Measurements from ENCODE around the gene ESYT3.
A peak's percentile ranks its signal among the peaks of the same experiment; 100 is the strongest.
"Not testable (repeated sequence)": the region's sequence is repeated elsewhere in the genome, so short reads cannot be mapped to it uniquely, and the experiment has no call there.

The ESYT3 gene

DNA sequence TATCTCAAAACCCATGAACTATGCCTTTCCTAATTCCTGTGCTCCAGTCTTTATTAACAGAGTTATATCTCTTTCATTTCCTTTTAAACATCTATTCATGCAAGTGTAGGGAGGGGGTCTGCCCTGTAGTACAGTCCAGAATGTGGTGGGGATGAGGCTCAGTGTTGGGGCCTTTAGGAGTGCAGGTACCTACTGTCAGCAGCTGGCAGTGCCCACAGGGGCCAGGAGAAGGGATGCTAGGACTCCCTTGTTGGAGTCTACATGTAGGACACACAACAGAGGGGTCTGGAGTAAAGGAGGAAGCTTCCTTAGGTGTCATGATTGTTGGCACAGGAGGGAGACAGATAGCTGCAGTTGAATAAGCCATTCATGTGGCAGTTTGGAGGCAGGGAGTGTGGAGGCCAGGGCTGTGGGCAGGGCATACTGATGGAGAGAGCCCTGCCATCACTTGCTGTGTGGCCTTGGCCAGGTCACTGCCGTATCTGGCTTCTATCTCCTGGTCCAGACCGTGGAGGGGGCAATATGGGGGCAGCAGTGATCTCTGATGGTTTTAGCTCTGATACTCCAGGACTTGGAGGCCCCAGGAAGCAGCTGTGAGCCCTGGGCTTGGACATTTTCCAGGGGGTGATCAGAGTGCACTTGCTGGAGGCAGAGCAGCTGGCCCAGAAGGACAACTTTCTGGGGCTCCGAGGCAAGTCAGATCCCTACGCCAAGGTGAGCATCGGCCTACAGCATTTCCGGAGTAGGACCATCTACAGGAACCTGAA lies 29.5 kb downstream of the ESYT3 start:
- no peak for DNase-seq

DNA sequence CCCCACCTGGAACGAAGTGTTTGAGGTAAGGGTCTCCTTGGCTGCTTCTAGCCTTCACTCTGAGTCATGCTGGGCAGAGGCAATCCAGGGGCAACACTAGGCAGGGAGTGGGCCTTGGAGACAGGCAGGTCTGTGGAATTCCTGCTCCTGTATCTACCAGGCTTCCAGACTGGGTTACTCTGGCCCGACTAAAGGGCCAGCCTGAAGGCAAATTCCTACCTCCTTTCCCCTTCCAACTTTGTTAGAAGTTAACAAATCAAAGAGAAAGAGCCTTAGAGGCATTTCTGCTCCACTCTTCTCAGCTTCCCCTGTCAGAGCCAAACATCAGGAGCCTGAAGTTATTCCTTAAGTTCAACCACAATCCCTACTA lies 30.1 kb downstream of the ESYT3 start:
- no peak for DNase-seq

DNA sequence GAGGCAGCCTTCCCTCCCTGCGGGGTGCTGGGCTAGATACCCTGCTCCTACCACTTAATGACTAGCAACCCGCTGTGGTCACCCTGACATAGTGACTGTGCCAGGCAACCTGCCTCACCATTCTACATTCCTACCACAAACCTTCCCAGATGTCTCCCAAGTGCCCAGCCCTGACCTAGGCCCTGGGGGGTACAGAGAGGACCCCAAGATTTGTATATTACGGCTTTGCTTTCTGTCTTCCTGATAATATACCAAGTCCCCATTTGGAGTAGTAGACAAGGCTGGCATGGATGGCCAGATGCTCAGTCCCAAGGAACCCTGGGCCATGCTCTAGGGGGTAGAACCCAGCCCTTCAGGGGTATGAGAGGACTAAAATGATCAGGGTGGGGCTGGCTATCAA lies 31.0 kb downstream of the ESYT3 start:
- no peak for DNase-seq

DNA sequence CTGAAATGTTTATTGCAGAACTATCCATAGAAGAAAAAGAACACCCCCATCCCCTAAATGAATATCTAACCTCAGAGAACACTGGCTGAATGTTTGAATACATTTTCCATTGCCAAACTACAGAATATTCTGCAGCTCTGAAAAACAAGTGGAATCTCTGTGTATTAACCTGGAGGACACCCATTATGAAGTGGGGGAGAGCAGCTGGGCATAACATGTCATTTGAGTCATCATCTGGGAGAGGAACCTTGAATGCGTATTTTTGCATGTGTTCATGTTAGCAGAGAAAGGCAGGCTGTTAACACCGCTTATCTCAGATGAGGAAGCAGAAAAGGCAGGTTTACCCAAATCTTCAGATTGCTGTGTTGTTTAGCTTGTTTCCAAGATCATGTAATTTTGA lies 31.5 kb downstream of the ESYT3 start:
- no peak for DNase-seq

DNA sequence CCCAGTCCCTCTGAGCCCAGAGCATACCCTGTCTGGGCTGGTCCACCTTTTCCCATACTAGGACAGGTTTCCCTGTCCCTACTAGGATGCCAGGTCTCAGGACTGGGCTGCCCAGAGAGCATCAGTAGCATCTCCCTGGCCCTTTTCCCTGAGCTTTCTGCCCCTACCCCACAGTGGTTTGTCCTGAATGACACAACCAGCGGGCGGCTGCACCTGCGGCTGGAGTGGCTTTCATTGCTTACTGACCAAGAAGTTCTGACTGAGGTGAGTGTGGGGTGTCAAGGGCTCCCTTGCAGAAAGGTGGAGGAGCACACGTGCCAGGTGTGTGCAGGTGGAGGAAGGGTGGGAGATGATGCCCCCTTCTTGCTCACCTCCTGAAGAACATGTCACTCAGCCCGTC lies 33.5 kb downstream of the ESYT3 start:
- DNase-seq: no peak

DNA sequence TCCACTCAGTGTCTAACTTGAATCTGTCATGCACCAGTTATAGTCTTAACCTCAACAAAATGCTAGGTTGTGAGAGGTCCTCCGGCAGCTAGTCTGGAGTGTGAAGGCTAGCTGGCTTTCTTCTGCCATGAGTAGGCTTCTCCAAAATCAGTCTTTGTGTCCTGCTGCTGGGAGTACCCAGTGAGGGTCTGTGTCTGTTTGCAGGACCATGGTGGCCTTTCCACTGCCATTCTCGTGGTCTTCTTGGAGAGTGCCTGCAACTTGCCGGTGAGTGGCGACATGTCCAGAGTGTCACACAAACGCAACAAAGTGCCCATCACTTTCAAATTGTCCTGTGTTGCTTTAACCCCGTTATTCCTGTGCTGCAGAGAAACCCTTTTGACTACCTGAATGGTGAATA lies 34.0 kb downstream of the ESYT3 start:
- no peak for DNase-seq

DNA sequence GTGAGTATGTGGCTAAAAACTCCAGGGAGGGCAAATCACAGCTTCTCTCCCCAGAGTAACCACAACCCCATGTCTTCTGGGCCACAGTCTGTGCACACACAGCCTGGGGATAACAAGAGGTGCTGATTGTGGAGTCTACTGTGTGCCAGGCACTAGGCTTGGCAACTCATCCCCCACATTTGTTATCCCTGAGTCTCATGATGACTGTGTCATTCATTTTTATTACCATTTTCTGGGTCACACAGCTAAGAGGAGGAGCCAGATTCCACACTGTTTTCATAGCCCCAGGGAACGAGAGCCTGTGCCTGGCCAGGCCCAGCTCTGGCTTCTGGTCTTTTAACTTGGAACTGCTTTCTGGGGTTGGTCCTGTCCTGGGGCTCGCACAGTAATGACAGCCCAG lies 34.5 kb downstream of the ESYT3 start:
- DNase-seq: no peak

DNA sequence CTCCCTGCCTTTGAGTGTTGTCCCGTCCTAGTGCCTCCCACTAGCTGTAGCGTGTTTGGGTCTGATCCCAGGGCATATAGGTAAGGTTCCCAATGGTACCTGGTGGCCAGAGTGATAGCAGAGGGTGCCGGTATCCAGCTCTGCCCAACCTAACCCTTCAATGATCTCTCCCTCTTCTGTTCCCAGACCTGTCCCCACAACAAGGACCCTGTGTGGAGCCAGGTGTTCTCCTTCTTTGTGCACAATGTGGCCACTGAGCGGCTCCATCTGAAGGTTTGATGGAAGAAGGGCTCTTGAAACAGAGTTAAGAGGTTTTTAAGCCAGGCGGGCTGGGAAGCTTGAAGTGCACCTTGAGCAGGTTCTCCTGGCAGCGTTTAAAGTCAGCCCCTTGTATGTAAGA lies 35.5 kb downstream of the ESYT3 start:
- no peak for DNase-seq

DNA sequence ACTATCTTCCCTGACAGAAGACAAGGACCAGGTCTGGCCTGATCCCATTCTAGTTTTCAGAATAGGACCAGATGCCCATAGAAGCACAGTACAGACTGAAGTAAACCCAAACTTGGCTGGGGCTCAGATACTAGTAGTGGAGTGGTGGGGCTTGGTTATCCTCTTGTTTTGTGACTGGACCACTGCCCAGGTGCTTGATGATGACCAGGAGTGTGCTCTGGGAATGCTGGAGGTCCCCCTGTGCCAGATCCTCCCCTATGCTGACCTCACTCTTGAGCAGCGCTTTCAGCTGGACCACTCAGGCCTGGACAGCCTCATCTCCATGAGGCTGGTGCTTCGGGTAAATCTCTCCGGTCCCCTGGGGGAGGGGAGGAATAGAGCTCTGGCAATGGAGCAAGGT lies 36.3 kb downstream of the ESYT3 start:
- DNase-seq: no peak

DNA sequence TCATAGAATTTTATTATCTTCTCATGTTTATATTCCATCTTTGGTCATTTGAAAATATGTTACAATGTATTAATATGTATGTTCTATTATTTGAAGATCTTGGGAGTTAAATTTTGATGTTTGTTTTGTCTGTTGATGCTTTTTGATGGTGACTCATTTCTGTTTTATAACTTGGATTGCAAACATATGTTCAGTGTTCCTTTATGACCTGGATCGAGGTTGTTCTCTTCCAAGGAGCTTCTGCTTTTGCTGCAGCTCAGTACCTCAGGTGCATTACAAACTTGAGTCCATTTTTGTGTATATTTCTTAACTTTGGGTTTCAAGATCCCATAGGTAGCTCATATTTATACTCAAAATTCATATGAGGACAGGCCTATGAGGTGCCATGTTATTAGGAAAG lies 37.1 kb downstream of the ESYT3 start:
- no peak for DNase-seq

DNA sequence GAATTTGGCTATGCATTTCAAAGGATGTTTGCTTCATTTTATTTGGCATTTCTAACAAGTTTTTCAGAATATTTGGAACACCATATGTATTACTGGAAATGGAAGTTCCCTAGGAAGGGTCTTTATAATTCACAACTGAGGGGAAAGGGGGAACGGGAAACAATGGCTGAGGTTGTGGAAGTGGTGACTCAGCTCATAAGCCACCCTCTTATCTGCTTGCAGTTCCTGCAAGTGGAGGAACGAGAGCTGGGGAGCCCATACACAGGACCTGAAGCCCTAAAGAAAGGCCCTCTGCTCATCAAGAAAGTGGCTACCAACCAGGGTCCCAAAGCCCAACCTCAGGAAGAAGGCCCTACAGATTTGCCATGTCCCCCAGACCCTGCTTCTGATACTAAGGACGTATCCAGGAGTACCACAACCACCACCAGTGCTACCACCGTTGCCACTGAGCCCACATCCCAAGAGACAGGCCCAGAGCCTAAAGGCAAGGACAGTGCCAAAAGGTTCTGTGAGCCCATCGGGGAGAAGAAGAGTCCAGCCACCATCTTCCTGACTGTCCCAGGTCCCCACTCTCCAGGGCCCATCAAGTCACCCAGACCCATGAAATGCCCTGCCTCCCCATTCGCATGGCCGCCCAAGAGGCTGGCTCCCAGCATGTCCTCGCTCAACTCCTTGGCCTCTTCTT lies 37.9 kb downstream of the ESYT3 start:
- DNase-seq: no peak

DNA sequence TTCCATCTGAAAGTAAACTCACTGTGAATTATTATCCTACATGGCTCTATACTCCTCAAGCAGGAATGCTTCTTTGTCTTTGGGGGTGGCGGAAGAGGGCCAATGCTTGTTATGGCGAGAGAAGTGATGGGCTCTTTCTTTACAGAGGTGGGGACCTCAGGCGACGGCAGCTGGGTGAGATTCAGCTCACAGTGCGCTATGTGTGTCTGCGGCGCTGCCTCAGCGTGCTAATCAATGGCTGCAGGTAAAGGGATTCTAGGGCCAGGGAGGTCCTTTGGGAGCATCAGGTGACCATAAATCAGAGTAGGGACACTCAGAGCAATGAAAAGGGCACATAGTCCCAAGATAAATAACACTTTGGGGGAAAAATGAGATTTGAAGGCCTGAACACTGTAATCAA lies 39.0 kb downstream of the ESYT3 start:
- no peak for DNase-seq

DNA sequence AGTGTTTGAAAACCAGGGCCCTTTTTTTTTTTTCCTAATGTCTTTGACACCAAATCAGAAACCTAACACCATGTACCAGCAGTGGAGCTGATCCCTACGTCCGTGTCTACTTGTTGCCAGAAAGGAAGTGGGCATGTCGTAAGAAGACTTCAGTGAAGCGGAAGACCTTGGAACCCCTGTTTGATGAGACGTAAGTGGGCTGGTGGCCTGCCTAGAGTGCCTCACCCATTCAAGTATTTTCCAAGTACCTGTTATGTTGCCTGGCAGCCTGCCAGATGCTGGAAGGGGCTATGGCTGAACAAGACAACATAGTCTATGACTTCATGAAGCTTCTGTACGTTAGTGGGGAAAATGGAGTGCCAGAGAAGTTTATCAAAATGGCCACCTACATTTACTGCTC lies 39.7 kb downstream of the ESYT3 start:
- DNase-seq: no peak

DNA sequence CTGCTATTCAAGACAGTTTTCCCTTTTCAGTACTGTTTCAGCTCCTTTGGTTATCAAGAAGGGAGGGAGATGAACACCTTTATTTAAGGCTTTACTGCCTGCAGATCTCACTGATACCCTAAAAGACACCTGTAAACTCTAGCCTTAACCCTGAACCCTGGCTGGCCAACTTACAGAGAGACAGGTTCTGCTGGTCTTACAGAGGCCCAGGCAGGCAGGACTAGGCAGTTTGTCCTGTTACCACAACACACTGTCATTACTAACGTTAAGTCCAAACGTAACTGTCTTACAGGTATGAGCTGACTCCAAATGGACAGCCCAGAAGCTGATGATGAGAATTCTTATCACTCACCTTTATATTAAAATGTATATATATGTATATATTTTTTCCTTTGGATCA lies 42.1 kb downstream of the ESYT3 start:
- DNase-seq: no peak

DNA sequence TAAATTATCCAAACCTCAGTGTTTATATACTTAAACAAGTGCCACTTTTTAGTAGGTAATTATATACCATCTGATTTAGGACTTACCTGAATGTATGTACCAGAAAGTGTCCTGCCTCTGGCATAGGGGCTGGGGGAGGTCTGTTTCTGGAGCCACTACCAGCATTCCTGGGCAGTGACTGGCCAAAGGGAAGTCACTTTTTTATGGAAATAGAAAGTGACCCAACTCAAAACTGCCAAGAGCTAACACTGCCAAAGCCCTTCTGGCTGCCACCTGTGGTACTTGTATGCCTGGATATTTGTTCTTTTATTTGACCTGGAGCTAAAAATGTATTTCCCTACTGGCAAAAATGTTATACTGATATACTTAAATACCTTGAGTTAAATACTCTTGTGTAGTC lies 42.7 kb downstream of the ESYT3 start:
- DNase-seq: no peak

DNA sequence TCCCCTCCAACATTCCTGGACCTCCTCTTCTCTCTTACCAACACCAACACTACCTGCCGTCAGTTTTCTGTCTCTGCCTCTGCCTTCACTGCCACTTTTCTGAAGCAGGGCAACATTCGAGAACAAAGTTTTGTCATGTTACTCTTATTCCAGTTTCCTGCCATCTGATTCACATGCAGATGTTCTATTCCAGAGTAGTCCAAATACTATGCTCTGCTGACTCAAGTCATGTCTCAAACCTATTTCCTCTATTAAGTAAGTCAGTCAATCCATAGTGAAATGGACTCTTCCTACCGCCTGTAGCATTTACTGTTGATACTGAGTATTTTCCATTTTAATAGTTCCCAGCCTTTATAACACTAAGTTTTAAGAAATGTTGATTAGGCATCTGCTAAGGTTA lies 43.4 kb downstream of the ESYT3 start:
- no peak for DNase-seq

DNA sequence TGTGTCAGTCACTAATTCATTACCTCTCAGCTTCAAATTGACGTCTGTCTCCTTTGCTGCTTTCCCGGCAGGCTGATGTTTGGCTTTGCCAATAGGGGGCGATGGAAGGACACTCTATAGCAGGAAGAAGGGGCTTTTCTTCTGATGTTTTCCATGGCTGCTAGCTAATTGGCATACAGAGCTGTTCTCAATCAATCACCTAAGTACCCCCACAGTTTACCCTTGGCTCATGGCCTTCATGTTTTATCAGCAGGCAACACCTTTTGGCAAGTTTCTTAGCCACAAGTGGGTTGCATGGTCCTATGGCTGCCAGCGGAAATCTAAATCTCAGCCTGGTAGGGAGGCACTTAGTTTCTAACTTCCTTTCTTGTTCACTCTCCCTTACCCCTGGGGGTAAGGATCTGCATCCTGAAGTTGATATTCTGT lies 45.0 kb downstream of the ESYT3 start:
- peak; percentile 41 to 43 for DNase-seq

DNA sequence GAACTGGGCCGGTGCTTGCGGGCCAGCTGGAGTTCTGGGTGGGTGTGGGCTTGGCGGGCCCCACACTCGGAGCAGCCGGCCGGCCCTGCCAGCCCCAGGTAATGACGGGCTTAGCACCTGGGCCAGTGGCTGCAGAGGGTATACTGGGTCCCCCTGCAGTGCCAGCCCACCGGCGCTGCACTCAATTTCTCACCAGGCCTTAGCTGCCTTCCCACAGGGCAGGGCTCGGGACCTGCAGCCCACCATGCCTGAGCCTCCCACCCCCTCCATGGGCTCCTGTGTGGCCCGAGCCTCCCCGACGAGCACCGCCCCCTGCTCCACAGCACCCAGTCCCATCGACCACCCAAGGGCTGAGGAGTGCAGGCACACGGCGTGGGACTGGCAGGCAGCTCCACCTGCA lies 50.3 kb downstream of the ESYT3 start:
- not testable (repeated sequence) for DNase-seq

DNA sequence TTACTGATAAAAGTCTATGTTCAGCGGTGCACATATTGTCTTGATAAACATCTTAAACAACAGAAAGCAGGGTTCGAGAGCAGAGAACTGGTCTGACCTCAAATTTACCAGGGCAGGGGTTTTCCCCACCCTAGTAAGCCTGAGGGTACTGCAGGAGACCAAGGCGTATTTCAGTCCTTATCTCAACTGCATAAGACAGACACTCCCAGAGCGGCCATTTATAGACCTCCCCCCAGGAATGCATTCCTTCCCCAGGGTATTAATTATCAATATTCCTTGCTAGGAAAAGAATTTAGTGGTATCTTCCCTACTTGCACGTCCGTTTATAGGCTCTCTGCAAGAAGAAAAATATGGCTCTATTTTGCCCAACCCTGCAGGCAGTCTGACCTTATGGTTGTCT lies 52.2 kb downstream of the ESYT3 start:
- not testable (repeated sequence) for DNase-seq

DNA sequence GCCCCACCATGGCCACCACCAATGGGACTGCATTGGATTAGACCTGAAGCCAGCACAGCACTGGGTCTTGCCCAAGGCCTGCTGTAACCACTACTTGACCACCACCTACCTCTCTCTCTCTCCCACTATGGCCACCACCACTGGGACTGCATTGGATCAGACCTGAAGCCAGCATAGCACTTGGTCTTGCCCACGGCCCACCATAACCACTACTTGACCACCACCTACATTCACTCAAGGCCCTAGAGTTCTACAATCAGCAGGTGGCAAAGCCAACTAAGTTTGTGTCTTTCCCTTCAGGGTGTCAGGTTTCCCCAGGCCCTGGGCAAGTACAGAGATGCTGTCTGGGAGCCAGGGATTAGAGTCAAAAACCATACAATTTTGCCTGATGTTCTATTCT lies 57.6 kb downstream of the ESYT3 start:
- DNase-seq: no peak

DNA sequence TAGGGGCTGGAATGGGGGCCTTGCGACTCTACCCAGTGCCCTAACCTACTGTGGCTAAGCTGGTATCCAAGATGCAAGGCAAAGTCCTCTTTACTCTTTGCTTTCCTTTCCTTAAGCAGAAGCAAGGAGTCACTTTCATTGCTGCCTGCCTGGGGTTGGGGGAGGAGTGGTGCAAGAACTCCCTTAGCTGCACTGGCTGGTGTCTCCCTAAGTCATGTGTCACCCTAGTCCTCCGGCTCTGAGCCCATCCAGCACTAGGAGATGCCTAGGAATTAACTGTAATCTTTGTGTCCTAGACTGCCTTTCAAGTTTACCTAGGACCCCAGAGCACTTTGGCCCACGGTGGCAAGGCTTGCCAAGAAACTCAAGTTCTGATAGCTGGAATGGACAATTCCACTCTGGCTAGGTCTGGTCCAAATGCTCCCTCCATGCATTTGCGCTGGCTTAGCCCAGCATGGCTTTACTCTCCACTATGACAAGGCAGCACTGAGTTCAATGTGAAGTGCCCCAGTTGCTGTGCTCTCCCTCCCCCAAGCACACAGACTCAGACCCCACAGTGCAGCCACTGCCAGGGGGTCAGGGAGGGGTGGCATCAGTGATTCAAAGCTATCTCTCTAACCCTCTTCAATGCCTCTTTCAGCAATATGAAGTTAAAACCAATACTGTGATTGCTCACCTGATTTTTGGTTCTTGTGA lies 58.7 kb downstream of the ESYT3 start:
- DNase-seq: no peak

DNA sequence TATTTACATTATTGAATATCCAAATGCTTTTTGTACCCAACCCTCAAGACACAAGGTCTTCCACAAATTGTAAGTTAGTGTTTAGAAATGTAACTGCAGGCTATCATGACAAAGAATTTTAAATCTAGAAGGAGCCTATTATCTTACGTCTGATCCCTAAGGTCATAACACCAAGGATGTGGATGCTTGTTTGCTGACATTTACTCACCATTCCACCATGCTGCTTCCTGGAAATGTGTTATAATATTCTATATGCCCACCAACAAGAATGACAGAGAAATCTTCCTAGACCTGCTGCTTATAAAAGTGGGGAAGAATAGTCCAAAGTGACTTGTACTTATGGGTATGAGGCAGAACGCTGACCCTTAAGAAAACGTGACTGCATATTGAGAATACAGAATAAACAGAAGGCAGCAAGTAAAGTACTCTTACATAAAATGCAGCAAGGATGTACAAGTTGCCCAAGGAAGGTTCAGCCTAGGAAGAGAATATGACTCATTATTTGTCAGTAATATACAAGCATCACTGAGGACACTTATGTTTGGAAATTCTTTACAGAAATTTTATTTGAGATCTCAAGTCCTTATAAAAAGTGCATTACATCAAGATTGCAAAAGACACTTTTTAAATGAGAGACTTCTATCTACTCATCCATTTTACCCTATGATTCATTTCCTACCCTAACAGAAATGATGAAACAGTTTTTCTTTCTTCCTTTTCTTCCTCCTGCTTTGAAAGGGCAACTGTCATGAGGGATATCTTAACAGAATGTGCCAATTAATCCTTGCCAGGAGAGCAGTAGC lies 59.6 kb downstream of the ESYT3 start:
- no peak for DNase-seq

DNA sequence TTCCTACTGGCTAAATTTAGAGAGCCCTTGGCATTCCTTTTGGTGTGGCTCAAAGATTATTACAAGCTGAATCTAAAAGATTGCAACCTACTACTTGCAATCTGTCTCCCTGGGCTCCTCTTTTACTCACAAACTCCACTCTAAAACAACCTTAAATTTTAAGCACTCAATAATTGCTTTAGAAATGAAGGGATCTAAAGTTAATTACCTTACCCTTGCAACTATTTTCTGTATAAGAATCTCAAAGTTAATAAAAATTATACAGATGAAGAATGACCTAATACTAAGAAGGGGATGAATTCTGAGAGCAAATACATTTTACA lies 60.2 kb downstream of the ESYT3 start:
- DNase-seq: no peak

DNA sequence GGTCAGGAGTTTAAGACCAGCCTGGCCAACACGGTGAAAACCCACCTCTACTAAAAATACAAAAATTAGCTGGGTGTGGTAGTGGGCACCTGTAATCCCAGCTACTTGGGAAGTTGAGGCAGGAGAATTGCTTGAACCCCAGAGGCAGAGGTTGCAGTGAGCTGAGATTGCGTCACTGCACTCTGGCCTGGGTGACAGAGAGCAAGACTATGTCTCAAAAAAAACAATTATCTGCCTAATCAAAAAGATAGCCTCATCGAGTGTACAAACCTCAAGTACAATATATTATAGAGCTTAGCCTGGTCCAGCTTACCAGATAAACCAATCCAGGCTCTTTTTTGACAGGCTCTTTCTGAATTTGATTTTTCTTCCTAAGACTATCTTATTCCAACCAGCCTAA lies 61.2 kb downstream of the ESYT3 start:
- DNase-seq: not testable (repeated sequence)
